PC-9 (cell line): ENCODE data around the gene CCDC121. TPM values are rescaled to one million over a fixed set of nuclear protein-coding genes. Genes with fewer than 3 reads are reported as not detected.

ENCODE experiments used
- BruUV-seq: library from RNA; stranded (reverse); fragments of 400-500 nt; replicated peaks from 2 replicates; lab custom pipeline; 2021; lab: Mats Ljungman, UMichigan
- CTCF ChIA-PET: fragments of 300-600 bp; sonication (Branson Sonifier 250); formaldehyde crosslinking; loops from one replicate; lab custom pipeline; 2022; ENCODE audit warnings: antibody characterized with exemption; lab: Charles Lee
- POLR2A ChIA-PET: fragments of 300-600 bp; sonication (Branson Sonifier 250); formaldehyde crosslinking; loops from one replicate; lab custom pipeline; 2022; ENCODE audit warnings: antibody characterized with exemption; ENCODE audit not compliant: unreplicated experiment; lab: Charles Lee
- DNase-seq, 2 experiments: peaks; one replicate each; pipeline versions ENCODE4 v3.0.0 to v3.0.0-alpha.2; 2015 to 2022; ENCODE audit warnings: mixed read lengths in 1 of 2
- H2AFZ ChIP-seq: fragments of 200-600 bp; sonication (generic); 2 replicates; pipeline ENCODE4 v1.8.1; 2017; ENCODE audit warnings: antibody characterized with exemption
- H3F3A ChIP-seq: fragments of 200-600 bp; sonication (generic); 2 replicates; pipeline ENCODE4 v1.8.1; 2017; ENCODE audit warnings: antibody characterized with exemption, mild to moderate bottlenecking, low read depth; ENCODE audit not compliant: insufficient read depth
- H3K27ac ChIP-seq: fragments of 200-600 bp; sonication (generic); 2 replicates; pipeline ENCODE4 v1.6.1; 2016; ENCODE audit warnings: mixed run types
- H3K27me3 ChIP-seq: fragments of 200-600 bp; sonication (generic); 2 replicates; pipeline ENCODE4 v1.6.1; 2016; ENCODE audit warnings: low read depth, mixed run types; ENCODE audit not compliant: insufficient read depth
- H3K36me3 ChIP-seq: fragments of 200-600 bp; sonication (generic); 2 replicates; pipeline ENCODE4 v1.6.1; 2016; ENCODE audit warnings: low read depth, mixed run types
- H3K4me1 ChIP-seq: fragments of 200-600 bp; sonication (generic); replicated peaks from 2 replicates; pipeline ENCODE4 v1.6.1; 2016; ENCODE audit warnings: mixed run types; ENCODE audit not compliant: insufficient read depth
- H3K4me2 ChIP-seq: fragments of 200-600 bp; sonication (generic); 2 replicates; pipeline ENCODE4 v1.6.1; 2017; ENCODE audit warnings: mixed run types
- H3K4me3 ChIP-seq: fragments of 200-600 bp; sonication (generic); 2 replicates; pipeline ENCODE4 v1.6.1; 2016; ENCODE audit warnings: mixed run types
- H3K79me2 ChIP-seq: fragments of 200-600 bp; sonication (generic); 2 replicates; pipeline ENCODE4 v1.6.1; 2017; ENCODE audit warnings: low read depth, mixed run types
- H3K9me2 ChIP-seq: fragments of 200-600 bp; sonication (generic); 2 replicates; pipeline ENCODE4 v1.8.1; 2017; ENCODE audit warnings: mild to moderate bottlenecking; ENCODE audit not compliant: insufficient read depth
- H3K9me3 ChIP-seq: fragments of 200-600 bp; sonication (generic); 2 replicates; pipeline ENCODE4 v1.8.1; 2016; ENCODE audit warnings: low read depth; ENCODE audit not compliant: insufficient read depth
- H4K20me1 ChIP-seq: fragments of 200-600 bp; sonication (generic); 2 replicates; pipeline ENCODE4 v1.8.1; 2017; ENCODE audit not compliant: insufficient read depth
- EZH2 ChIP-seq: fragments of 200-600 bp; sonication (generic); IDR thresholded peaks from 2 replicates; pipeline ENCODE4 v1.8.0; 2017; ENCODE audit warnings: antibody characterized with exemption, low read depth
- intact Hi-C: fragments of 100-400 bp; cut with micrococcal nuclease; formaldehyde crosslinking; loops from one replicate; pipeline ENCODE4 v1.10.0; 2022; ENCODE audit not compliant: unreplicated experiment
- total RNA-seq: library from RNA; stranded (reverse); gene quantifications from 2 replicates; pipeline ENCODE4 v1.2.3, GENCODE V29; 2021
- TF ChIP-seq, protein P1 (sequence below): fragments of 200-600 bp; sonication (generic); conservative IDR thresholded peaks from 2 replicates; pipeline ENCODE4 v1.6.1; 2017; ENCODE audit warnings: mixed run types, antibody characterized with exemption, mild to moderate bottlenecking, moderate library complexity

Gene CCDC121
- total RNA-seq, 1 experiment from 2014 or later, result 2.9 TPM

DNA sequence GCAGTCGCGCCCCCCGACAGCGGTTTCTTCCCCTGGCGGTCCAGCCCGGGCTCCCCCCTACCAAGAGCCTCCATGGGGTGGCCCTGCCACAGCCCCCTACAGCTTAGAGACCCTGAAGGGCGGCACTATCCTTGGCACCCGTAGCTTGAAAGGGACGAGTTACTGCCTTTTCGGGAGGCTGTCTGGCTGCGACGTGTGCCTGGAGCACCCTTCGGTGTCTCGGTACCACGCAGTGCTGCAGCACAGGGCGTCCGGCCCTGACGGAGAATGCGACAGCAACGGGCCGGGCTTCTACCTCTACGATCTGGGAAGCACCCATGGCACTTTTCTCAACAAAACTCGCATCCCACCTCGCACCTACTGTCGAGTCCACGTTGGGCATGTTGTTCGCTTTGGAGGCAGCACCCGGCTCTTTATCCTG lies 35.4 kb upstream of the CCDC121 start:
- CTCF ChIA-PET, result interaction anchor here (0.8 kb wide), 1 partner anchor 12 kb away, joined by 3 read pairs; no protein-coding TSS in a partner anchor
- Histone ChIP-seq H3K4me1 (peaks cover 26% of the 10 kb centered on the region), H4K20me1 (no peaks in the 10 kb centered on the region; the same call in 1 of the 2 replicates), H3K27ac (peak overlapping the region; percentile 83), H2AFZ (peak overlapping the region; percentile 97), H3K9me2 (no peaks in the 10 kb centered on the region), H3K27me3 (no peaks in the 10 kb centered on the region), H3K9me3 (no peaks in the 10 kb centered on the region), H3K79me2 (peaks cover 42% of the 10 kb centered on the region), H3K4me3 (peak overlapping the region; percentile 86), H3F3A (peaks cover 11% of the 10 kb centered on the region; the same call in 1 of the 2 replicates), H3K4me2 (peak overlapping the region; percentile 94), H3K36me3 (peaks cover 31% of the 10 kb centered on the region)
- BruUV-seq, result TSS peak; percentile 71
- TF ChIP-seq, protein P1, sequence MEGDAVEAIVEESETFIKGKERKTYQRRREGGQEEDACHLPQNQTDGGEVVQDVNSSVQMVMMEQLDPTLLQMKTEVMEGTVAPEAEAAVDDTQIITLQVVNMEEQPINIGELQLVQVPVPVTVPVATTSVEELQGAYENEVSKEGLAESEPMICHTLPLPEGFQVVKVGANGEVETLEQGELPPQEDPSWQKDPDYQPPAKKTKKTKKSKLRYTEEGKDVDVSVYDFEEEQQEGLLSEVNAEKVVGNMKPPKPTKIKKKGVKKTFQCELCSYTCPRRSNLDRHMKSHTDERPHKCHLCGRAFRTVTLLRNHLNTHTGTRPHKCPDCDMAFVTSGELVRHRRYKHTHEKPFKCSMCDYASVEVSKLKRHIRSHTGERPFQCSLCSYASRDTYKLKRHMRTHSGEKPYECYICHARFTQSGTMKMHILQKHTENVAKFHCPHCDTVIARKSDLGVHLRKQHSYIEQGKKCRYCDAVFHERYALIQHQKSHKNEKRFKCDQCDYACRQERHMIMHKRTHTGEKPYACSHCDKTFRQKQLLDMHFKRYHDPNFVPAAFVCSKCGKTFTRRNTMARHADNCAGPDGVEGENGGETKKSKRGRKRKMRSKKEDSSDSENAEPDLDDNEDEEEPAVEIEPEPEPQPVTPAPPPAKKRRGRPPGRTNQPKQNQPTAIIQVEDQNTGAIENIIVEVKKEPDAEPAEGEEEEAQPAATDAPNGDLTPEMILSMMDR, result peak; percentile 11; the same call in 1 of the 2 replicates
- TF ChIP-seq EZH2, result no peak
- POLR2A ChIA-PET, result interaction anchor here (0.7 kb wide), 1 partner anchor 261 kb away, joined by 3 read pairs; no protein-coding TSS in a partner anchor
- DNase-seq, result no peak
- intact Hi-C loops, result no loop called here

DNA sequence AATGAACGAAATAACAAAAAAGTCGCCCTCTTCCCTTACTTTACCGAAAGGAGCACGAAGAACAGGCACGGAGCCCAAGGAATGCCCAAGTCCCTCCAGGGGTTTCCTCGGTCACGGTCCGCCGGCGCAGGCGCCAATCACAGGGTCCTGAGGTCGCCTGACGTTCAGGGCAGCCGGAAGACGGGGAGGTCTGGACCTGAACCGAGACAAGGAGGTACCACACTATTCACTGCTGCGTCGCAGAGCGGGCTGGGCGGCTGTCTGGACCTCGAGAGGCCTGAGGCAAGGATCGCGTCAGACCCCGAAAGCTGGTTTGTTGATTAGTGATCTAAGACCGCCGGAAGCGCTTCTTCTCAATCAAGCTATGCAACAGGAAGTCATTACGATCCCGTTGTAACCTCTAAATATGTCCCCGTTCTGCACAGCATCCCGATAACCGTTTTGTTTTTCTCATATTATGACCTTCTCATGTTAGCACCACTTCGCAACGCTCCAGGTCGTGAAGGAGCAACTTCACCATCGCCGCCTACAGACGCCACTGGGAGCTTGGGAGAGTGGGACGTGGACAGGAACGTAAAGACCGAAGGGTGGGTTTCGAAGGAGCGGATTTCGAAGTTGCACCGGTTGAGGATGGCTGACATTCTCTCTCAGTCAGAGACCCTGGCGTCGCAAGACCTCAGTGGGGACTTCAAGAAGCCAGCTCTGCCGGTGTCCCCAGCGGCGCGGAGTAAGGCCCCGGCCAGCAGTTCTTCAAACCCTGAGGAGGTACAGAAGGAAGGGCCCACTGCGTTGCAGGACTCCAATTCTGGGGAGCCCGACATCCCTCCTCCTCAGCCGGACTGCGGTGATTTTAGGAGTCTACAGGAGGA lies 34.7 kb upstream of the CCDC121 start, which contains the start of the genes SLC4A1AP and SUPT7L:
SLC4A1AP (plus strand) TSS at position 605 of the 869 bp plus-strand sequence; CDS start at position 631, 26 bp downstream.
SUPT7L (minus strand) TSS at position 330 of the 869 bp plus-strand sequence. CDS start 1,422 bp downstream, outside the sequence.
- ChIA-PET CTCF (interaction anchor here (0.5 kb wide), 1 partner anchor 1443 kb away, joined by 3 read pairs; no protein-coding TSS in a partner anchor), POLR2A (interaction anchor here (0.7 kb wide), 1 partner anchor 260 kb away, joined by 3 read pairs; no protein-coding TSS in a partner anchor)
- Histone ChIP-seq H3F3A (peaks cover 11% of the 10 kb centered on the region; the same call in 1 of the 2 replicates), H3K36me3 (peaks cover 36% of the 10 kb centered on the region), H3K79me2 (peaks cover 42% of the 10 kb centered on the region), H3K27ac (peak within 1 kb of the TSS; percentile 83), H3K4me3 (peak within 1 kb of the TSS; percentile 86), H3K9me2 (no peaks in the 10 kb centered on the region), H3K4me2 (peak within 1 kb of the TSS; percentile 94), H3K9me3 (no peaks in the 10 kb centered on the region), H4K20me1 (peaks cover 5% of the 10 kb centered on the region; the same call in 1 of the 2 replicates), H2AFZ (peak within 1 kb of the TSS; percentile 97), H3K27me3 (no peaks in the 10 kb centered on the region), H3K4me1 (peaks cover 26% of the 10 kb centered on the region)
- DNase-seq, result peak; percentile 69 to 71
- intact Hi-C loops, result loop anchor here (1.0 kb wide), 1 partner anchor 255 kb away; no protein-coding TSS in a partner anchor
- TF ChIP-seq, protein P1, result peak; percentile 18; the same call in 1 of the 2 replicates
- no peak for TF ChIP-seq EZH2
- TSS peak; percentile 41 for BruUV-seq

DNA sequence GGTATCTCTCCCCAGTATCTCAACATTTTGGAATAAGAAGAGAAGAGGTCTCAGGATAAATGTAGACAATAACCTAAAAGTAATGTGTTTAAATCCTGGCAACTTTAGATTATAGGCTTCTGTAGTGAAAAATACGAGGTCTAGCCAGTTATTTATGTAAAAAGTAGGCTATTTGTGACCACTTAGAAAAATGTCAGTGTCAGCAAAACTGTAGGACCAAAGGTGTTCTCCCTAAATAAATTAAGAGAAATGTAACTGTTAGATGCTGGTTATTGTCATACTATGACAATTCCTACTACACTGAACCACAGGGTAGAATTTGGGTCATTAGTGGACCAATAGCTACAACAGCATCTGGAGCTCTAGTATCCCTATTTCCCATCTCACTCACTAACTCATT lies 32.6 kb upstream of the CCDC121 start:
- intact Hi-C loops, result no loop called here
- Histone ChIP-seq H2AFZ (no peak overlapping the region), H3K79me2 (peaks cover 42% of the 10 kb centered on the region), H3K4me2 (no peak overlapping the region), H3K36me3 (peaks cover 43% of the 10 kb centered on the region), H3K9me3 (no peaks in the 10 kb centered on the region), H3K4me3 (no peak overlapping the region), H4K20me1 (peaks cover 6% of the 10 kb centered on the region; the same call in 1 of the 2 replicates), H3K27ac (no peak overlapping the region), H3K4me1 (peaks cover 26% of the 10 kb centered on the region), H3K27me3 (no peaks in the 10 kb centered on the region), H3K9me2 (no peaks in the 10 kb centered on the region), H3F3A (peaks cover 17% of the 10 kb centered on the region; the same call in 1 of the 2 replicates)
- ChIA-PET POLR2A (no interaction called here), CTCF (no interaction called here)
- no peak for DNase-seq
- BruUV-seq, result no TSS peak
- no peak for TF ChIP-seq EZH2
- TF ChIP-seq, protein P1, result no peak
